Femur (tissue), 1 donor: Measurements from ENCODE around the gene FIZ1.
A peak's percentile ranks its signal among the peaks of the same experiment; 100 is the strongest.

ENCODE experiments used
- DNase-seq: peaks from one replicate; pipeline ENCODE4 v3.0.0-alpha.2; 2017

Gene FIZ1

DNA sequence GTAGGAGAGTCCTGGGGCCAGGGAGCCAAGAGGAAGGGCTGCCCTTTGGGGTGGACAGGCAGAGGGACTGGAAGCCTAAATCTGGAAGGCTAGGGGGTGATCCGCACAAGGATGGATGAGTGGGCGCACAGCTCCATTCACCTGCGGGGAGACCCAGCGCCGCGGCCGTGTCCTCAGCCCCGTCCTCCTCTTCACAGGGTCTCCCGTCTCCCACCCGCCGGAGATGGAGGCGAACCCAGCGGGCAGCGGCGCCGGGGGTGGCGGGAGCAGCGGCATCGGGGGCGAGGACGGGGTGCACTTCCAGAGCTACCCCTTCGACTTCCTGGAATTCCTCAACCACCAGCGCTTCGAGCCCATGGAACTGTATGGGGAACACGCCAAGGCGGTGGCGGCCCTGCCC, 14.1 kb upstream of the FIZ1 start:
- no peak for DNase-seq

DNA sequence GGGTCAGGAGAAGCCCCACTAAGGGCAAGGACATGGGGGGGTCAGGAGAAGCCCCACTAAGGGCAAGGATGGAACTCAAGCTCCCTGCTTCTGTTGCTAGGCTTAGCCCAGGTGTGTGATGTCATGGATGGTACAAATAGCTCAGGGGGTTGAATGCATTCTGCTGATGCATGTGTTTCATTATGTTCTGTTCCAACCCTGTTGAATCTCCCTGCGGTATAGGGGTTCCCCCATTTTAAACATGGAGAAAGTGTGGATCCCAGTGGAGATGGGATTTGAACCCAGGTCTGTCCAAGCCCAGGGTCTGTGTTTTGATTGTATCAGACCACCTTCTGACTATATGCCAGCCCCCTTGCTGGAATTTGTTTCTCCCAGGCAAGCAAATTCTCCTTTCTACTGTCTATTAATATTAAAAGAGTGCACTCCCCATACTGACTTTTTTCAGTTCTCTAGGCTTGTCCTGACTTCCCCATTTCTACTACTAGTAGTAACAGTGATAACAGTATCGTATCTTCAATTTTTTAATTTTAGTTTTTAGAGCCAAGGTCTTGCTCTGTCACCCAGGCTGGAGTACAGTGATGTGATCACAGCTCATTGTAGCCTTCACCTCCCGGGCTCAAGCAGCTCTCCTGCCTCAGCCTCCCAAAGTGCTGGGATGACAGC, 12.8 kb upstream of the FIZ1 start:
- DNase-seq = no peak

DNA sequence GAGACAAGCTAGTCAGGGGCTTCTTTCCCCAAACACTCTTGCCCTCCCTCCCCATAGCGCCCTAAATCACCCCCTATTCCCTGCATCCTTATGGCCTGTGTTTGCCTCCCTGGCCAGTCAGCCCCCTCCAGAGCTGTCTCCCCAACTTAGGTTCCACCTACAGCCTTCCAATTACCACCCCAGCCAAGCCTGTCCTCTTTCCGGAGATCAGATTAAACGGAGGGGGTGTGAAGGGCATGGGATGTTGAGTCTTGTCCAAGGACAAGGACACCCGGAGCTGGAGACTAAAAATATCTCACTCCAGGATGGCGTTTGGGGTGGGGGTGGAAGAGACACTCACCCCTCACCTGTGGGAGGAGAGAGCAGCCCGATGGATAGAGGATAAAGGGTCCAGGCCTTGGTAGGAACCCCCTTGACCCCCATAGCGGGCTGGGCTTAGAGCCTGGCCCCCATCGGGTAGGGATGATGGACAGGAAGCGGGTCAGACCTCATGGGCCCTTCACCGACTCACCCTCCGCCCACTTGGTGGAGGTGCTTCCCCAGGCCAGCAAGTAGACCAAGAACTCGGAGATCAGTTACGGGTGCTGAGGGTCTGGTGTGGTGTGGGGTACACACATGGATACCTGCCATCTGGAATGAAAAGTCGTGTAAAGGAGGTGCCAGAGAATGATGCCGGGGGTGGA, 12.1 kb upstream of the FIZ1 start:
- no peak for DNase-seq

DNA sequence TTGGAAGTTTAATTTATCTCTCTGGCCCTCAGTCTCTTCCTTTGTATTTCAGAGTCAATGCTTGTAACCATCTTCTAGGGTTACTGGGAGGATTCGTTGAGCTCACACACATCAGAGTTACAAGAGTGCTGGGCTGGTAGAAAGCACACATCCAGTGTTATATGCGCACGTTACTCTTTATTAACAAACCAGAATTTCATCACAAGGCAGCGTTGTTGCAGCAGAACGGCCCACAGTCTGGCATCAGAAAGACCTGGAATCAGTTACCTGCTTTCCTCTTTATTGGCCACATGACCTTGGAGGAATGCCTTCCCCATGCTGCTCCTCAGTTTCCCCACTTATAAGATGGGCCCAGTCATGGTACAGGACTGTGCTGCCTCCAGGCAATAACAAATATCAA, 10.0 kb upstream of the FIZ1 start:
- no peak for DNase-seq

DNA sequence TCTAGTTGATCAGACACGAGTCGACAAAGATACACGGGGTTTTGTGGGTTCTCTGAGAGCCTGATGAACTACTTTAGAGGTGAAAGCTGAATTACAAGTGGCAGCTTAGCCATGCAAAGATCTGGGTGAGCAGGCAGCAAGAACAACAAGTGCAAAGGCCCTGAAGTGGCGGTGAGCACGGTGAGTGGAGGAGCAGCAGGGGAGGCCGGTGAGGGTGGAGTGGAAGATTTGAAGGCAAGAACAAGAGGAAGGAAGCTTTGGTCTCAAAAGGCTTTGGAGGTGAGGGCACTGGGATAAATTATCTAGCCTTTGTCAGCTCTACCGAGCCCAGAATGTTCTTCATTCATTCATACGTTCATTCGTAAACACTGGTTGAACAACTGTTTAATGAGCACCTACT, 7.5 kb upstream of the FIZ1 start:
- DNase-seq = no peak

DNA sequence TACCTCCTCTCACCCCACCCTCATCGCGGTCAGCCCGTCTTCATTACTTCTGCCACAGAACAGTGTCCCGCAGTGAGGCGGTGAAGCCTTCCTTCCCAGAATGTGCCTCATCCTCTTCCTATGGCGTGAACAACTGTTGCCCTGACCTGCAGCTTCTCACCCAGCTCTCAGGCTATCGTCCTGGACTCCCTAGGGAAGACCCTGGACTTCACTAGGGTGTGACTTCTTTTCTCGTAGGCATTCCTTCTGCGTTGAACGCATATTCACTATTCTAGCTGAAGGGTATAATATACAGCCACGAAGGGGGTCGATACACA, 7.1 kb upstream of the FIZ1 start:
- DNase-seq = no peak

DNA sequence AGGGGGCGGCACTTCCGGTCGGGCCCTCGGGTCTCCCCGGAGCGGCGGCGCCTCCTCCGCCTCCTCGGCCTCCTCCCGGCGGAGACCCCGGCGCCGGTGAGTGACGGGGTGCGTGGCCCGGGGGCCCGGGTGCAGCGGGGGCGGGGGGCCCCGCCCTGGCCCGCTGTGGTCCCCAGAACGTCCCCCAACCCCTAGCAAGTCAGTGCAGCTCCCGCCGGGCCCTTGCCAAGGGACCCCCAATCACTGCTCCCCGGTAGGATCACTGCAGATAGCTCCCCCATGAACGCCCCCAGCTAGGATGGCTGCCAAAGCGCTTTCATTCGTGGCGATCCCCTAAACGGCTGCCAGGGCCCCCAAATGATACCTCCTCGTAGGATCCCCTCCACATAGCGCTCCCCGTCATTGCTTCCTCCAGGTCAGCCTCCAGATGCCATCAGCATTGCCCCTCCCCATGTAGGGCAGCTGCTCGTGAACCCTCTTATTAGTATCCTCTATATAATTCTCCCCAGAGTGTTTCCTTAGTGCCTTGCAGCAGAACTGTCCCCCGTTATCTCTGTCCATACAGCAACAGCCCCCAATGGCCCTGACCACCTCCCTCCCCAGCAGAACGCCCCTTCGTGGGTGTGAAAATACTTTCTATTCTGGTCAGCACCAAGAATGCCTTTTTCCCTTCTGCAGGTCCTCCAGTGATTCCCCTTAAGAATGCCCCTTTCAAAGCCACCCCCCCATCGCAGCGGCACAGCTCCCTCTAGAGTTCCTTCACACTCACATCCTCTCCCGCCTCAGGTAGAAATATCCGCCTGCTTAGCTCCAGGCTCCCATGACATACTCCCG, 6.5 kb upstream of the FIZ1 start, which contains the start of gene ZNF865:
Gene ZNF865 (plus strand): TSS at position 11 of the 834 bp plus-strand sequence. CDS start 7,972 bp downstream, outside the sequence.
- DNase-seq = peak; percentile 87

DNA sequence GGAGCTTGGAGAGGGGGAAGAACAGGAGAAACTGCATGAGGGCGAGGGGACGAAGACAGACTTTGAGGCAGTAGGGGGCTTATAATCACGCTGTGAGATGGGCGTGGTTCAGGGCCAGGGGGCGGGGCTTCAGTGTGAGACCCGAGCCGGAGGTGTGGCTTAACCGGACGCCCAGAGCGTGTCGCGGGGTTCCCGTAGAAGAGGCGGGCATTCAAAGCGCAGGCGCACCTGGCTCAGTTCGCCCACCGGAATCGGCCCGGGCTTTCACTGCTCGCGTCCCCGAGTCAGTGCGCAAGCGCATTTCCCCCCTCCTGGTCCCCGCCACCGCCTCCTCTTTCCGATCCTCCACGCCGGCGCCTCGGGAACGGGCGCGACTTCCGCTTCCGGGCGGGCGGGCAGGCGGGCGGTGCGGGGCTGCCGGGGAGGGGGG, 5.9 kb upstream of the FIZ1 start:
- DNase-seq = peak; percentile 99

DNA sequence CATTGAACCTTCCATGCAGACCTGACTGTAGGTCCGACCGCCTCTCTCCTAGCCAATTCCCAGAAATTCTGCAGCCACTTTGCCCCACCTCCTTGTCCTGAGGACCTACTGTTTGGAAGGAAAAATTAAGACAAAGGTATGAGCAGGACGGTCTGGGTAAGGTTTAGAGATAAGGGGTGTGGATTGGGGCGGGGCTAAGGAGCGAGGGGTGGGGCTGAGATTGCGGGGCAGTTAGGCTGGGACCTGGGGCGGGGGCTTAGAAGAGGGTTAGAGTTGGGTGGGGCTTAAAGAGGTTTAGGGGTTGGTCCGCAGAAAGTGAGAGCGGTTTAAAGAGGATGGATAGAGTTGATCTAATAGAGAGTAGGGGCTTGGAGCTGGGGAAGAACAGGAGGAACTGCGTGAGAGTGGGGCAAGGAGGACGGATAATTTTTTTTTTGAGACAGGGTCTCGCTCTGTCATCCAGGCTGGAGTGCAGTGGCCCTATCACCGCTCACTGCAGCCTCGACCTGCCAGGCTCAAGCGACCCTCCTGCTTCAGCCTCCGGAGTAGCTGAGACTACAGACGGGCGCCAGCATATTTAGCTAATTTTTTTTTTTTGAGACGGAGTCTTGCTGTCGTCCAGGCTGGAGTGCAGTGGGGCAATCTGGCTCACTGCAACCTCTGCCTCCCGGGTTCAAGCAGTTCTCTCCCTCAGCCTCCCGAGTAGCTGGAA, 4.4 kb upstream of the FIZ1 start:
- DNase-seq = no peak

DNA sequence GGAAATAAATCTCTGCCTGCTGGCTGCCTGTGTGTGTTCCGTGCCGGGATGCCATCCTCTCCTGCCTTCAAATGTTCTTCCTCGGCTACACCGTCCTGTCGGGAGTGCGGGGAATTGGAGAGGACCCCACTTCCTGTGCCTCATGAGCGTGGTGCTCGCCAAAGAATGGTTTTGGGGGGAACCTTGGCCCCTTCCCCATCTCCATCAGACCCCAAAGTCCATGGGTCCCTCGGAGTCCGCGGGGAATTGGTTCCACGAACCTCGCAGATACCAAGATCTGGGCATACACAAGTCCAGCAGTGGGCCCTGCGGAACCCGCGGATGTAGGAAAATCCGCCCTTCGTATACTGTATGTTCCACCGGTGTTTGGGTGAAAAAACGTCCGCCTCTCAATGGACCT, 3.8 kb upstream of the FIZ1 start:
- DNase-seq = no peak

DNA sequence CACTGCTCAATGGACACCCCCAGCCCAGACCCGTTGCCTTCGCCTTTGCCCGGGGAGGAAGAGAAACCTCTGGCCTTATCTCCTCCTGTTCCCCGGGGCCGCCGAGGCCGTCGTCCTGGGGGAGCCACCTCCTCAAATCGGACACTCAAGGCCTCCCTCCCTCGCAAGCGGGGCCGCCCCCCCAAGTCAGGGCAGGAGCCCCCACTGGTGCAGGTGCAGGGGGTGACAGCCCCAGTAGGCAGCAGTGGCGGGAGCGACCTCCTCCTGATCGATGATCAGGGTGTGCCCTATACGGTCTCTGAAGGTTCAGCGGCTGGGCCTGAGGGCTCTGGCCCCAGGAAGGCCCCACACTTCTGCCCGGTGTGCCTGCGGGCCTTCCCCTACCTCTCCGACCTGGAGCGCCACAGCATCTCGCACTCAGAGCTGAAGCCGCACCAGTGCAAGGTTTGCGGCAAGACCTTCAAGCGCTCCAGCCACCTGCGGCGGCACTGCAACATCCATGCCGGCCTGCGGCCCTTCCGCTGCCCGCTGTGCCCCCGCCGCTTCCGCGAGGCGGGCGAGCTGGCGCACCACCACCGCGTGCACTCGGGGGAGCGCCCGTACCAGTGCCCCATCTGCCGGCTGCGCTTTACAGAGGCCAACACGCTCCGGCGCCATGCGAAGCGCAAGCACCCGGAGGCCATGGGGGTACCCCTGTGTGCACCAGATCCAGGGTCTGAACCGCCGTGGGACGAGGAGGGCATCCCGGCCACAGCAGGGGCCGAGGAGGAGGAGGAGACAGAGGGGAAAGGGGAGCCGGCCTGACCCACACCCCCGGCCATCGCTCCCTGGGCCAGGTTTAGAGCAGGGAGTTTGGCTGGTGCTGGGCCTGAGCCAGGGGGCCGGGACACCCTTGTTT, 3.0 kb upstream of the FIZ1 start:
- no peak for DNase-seq

DNA sequence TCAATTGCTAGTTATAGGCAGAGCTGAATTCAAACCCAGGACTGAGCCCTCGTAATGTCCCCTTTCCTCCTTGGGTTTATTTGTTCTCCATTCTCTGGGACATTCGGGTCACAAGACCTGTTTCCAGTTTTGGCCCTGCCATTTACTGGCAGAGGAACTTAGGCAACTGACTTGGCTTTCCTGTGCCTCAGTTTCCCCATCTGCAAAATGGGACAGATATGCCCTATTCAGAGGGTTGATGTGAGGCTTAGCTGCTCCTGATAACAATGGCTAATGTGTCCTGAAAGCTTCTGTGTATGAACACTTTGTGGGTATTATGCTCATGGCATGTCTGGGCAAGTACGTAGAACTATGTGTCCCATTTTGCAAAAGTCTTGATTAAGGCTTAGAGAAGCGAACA, 1.8 kb upstream of the FIZ1 start:
- DNase-seq = no peak

DNA sequence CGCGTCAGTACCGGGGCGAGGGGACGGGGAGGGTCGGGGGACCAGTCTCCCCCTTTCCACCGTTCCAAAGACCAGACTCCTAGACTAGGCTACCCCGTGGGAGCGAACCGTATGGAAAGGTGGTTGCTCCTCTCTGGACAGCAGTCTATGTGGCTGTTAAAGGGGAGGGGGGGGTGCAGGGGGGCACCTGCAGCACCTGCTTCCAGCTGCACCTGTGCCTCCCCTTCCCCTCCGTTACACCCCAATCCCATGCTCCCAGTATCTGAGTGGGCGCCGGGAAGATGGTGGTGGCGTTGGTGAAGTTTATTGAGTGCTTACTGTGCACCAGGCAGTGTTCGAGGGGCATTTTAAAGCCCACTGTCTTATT, 1.3 kb upstream of the FIZ1 start:
- DNase-seq = no peak

DNA sequence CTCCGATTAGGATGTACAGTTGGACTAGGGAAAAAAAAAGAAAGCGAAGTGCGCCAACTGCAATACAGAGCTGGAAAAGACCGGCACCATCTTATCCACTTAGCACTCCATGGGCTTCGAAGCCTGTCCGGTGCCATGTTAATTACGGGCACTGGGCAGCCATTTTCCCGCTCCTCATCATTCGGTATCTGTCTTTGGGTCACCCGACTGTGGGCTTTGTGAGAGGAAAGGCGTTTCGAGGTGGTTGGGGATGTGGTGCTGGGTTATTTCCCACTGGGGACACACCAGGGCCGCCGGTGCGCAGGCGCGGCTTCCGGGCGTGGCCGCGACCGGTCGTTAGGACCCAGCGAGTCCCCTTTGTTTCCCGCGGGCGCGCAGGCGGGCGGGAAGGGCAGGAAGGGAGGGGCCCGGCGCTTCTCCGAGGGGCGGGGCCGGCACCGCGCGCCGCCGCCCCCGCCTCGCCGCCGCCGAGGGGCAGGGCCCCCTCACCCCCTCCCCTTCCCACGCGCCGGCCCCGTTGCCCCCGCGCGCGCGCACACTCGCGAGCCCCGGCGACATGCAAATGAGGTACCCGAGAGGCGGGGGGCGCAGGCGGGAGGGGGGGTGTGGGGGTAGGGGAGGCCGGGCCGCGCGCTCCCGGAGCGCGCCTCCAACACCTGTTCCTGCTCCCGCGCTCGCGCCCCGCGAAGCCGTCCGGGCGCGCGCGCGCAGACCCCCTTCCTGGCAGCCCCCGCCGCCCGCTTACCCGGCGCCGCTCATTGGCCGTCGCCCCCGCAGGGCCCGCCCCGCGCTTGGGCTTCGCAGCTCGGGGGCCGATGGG, 735 bp upstream of the FIZ1 start, which contains the start of gene ZNF524:
Gene ZNF524 (plus strand): TSS at position 447 of the 820 bp plus-strand sequence. CDS start 1,825 bp downstream, outside the sequence.
- peak; percentile 94 for DNase-seq

DNA sequence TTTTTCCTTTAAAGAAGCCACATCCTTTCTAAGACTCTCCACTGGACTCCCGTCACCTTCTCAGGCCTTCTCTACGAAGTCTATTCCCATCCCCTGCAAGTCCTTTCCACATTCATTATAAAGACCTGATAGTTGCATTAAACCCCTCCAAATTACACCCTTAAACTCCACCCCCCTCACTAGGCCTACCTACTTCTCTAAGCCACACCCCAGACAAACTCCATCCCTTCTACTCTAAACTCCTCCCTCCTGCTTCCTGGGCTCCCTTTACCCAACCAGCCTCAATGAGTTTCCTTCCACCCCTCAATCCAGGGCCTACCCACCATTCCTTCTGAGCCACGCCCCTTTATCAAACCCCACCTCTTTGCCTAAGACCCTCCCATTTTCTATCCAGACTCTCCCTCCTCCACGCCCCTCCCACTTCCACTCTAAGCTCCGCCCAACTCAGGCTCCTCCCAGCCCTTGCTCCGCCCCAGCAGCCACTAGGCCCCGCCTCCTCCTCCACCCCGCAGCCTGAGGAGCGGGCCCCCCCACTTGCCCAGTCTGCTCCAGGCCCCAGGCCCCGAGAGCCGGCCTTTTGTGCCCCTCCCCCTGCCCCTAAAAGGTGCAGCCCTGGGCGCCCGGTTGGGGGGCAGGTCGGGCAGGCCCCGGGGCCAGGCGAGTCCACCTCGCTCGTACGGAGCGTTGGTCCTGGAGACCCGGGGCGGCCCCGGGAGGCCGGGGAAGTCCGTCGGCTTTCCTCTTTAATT, 424 bp downstream of the FIZ1 start:
- peak; percentile 96 for DNase-seq

DNA sequence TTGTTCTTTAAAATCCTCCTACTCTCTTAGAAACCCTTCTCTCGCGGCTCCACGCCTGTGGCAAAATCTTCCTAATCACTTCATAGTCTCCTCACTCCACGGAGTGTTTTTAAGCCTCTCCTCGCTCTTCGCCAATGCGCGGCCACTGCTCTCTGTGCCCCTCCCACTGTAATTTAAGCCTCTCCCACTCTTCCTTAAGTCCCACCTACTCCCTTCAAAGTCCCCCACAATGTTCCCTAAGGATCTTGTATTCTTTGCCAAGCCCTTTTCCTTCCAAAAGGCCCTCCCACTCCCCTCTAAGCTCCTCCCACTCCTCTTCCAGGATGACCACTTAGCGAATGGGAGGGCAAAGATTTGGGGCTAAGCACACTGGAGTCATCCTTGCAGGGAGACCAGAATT, 1.3 kb downstream of the FIZ1 start:
- DNase-seq = no peak

DNA sequence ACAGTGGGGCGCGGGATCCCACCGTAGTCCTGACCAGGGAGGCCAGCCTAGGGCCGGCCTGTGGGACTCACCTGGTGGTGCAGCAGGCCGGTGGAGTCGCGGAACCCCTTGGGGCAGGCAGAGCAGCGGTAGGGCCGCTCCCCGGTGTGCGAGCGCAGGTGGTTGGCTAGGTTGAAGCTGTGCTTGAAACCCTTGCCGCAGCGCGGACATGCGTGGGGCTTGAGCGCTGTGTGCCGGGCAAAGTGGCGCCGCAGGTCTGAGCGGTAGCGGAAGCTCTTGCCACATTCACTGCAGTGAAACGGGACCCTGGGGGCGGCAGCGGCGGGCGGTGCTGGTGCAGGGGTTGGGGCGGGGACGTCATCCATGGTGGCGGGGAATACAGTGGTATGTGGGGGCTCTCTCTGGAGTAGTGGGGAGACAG, 1.8 kb downstream of the FIZ1 start:
- DNase-seq = no peak

DNA sequence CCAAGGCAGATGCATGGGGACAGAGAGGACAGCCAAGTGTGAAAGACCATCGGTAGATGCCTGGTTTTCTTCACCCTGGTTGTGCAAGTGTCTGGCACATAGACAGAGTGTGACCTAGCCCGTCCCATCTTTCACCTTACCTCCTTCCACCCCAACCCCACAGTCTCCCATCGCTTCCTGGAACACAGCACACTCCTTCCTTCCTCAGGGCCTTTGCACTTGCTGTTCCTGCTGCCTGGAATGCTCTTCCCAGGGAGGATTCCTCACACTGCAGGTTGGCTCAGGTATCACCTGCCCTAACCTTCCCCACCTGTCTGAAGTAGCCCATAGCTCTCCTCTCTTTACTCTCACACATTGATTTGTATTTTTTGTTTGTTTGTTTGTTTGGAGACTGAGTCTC, 3.0 kb downstream of the FIZ1 start:
- DNase-seq = no peak

DNA sequence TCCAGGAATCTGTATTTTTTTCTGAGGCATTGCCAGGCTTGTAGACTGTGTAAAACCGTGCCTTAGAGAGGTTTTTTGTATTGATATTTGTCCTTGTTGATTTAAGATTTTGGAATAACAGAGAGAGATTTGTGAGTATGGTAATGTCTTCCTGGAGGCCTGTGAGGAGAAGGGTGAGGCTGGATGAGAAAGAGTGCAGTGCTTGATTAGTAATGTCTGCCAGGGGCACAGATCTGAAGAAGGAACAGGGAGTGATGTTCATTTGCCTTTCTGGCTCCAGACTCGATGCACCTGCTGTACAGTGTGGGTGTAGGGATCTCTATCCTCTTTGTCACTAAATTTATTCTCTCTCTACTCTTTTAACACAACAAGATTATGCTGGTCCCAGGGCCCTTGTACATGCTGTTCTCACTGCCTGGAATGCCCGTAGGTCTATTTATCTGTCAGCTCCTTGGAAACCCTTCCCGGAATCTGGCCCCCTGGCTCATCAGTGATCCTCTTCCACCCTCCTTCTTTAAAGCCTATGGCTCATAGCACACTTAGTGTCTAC, 4.2 kb downstream of the FIZ1 start:
- no peak for DNase-seq
